Measurements from ENCODE around the gene GTPBP1.

GTPBP1 gene

GRCh38 chr22:38727123-38727522 lies 21.4 kb downstream of the GTPBP1 start:
- no peak for DNase-seq (ENCODE audit: low spot score)

DNA sequence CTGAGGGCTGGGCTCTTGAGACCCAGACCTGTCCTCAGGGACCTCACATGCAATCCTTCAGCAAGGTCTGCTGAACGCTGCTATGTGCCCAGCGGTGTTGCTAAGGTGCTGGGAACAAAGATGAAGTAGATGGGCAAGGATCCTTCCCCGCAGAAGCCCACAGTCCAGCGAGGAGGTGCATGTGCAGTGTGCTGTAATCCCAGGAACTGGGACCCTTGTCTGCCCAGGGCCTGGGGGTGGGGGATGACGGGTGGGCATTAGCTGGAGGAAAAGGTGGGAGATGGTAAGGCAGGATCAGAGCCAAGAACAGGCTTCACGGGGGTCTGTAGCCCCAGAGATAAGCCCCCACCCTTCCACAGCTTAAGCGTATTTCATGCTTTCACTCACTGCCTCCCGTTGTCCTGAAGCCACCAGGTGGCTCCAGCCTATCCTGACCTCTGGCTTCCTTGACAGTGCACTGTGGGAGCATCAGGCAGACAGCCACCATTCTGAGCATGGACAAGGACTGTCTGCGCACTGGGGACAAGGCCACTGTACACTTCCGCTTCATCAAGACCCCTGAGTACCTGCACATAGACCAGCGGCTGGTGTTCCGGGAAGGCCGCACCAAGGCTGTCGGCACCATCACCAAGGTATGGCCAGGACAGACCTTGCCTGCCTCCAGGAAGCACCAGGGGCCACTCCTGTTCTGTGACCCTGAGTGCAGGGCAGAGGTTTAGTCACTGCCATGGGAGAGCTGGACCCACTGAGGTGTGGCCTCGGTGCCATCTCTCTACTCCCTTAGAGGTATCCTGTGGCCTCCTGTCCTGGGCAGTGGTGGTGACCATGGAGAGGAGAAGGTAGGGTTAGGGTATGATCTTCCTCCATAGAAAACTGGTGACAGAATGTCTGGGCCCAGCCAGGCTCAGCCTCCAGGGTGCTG lies 22.0 kb downstream of the GTPBP1 start:
- no peak for DNase-seq (ENCODE audit: low spot score)

DNA sequence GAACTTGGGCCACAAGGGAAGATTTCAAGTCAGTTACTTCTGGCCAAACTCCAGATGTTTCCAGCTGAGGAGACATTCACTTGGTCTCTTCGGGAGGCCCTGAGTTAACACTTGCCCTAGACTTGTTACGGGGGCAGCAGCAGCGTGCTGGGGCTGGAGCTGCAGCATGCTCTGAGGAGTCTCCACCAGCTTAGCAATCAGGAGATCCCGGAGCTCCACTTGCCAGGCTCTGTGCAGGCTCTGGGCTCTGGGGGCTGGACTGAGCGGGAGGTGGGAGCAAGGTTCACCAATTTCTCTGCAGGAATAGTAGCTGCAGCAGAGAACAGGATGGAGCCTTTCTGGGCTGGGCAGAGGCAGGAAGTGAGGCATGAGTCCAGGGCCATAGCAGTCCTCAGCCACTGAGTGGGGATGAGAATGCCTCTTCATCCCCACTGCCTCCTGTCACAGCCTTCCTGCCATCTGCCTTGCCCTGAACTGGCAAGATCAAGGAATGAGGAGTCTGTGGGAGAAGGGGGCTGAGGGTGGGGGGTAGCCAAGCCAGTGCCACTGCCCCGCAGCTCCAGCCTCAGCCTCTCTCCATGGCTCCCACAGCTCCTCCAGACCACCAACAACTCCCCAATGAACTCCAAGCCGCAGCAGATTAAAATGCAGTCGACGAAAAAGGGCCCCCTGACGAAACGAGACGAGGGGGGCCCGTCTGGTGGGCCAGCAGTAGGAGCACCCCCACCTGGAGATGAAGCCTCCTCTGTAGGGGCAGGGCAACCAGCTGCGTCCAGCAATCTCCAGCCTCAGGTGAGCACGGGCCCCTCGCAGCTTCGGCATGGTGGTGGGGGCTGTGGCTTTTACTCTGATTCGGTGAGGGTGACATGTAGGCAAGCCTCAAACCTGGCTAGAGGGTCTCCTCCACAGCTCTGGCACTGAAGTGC lies 23.4 kb downstream of the GTPBP1 start:
- DNase-seq (ENCODE audit: low spot score) = no peak

- no peak for DNase-seq (ENCODE audit: low spot score)
Observed at GRCh38 chr22:38729946-38730345, 24.2 kb downstream of the GTPBP1 start.

DNA sequence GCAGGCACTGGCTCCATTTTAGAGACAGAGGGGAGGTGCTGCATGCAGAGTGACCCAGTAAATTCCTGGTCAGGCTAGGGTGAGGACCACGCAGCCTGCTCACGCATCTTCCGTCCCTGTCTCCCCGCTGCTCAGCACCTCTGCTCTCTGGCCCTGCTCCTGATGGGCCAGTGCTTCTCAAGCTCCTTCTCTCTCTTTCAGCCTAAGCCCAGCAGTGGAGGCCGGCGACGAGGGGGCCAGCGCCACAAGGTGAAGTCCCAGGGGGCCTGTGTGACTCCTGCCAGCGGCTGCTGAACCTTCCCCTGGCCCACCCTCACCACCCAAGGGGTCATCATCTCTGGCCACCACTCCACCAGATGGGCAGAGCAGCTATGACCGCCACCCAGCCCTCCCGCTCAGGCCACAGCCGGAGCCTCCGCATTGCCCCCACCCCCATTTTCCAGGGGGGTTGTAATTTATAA lies 24.7 kb downstream of the GTPBP1 start:
- no peak for DNase-seq (ENCODE audit: low spot score)

- DNase-seq (ENCODE audit: low spot score) = no peak
Observed at GRCh38 chr22:38731703-38732161, 26.0 kb downstream of the GTPBP1 start.

DNA sequence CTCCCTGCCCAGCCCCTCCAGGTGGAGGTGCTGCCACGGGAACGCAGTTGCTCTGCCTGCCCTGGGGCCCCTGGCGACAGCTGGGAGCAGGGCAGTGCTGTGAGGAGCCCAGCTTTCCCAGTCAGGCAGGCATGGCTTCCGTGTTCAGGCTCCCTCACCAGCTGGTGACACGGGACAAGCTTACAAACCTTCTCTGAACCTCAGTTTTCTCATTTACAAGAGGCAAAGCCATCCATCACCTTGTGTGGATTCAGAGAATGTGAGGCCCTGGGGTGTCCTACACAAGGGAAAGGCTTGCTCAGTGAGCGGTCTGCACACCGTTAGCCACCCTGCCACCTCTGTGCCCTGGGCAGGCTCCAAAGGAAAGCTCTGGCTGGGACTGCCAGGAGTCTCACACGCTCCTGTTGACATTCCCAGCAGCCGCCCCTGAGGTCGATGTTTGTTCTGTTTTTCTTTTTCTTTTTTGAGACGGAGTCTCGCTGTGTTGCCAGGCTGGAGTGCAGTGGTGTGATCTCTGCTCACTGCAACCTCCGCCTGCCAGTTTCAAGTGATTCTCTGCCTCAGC lies 26.6 kb downstream of the GTPBP1 start:
- DNase-seq (ENCODE audit: low spot score) = no peak

GRCh38 chr22:38733329-38733723 lies 27.6 kb downstream of the GTPBP1 start:
- peak; percentile 60 for DNase-seq (ENCODE audit: low spot score)

GRCh38 chr22:38733724-38734381 lies 28.1 kb downstream of the GTPBP1 start:
- peak; percentile 96 for DNase-seq (ENCODE audit: low spot score)

DNA sequence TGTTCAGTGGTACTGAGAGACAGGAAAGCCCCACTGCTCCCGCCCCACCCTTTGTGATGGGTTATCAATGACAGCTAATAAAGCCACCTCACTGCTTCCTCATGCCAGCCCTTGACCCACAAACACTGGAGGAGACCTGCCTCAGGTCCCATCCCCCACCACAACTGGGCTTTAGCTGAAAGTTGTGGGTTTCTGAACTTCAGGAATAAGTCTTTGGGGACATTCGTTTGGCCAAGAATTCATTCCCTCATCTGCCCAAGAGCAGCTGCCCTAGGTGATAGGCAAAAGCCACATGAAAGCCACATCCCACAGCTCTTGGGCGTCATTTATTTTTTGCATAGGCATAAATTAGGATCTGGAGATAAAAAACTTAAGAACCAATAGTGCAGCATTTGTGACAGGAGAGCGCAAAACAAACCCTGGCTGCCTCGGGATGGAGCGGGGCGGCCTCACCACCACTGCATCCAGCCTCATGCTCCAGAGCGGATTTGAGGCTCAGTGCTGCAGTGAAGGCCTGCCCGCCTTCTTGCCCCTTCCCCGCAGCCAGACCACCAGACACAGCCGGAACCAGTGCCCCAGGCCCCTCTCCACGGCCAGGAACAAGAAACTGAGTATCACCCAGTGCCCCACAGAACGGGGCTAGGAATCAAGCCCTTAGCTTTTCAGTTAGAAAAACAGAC lies 28.8 kb downstream of the GTPBP1 start:
- DNase-seq (ENCODE audit: low spot score) = no peak

- no peak for DNase-seq (ENCODE audit: low spot score)
Observed at GRCh38 chr22:38735126-38735464, 29.4 kb downstream of the GTPBP1 start.

GRCh38 chr22:38735465-38736256 lies 29.9 kb downstream of the GTPBP1 start:
- no peak for DNase-seq (ENCODE audit: low spot score)

DNA sequence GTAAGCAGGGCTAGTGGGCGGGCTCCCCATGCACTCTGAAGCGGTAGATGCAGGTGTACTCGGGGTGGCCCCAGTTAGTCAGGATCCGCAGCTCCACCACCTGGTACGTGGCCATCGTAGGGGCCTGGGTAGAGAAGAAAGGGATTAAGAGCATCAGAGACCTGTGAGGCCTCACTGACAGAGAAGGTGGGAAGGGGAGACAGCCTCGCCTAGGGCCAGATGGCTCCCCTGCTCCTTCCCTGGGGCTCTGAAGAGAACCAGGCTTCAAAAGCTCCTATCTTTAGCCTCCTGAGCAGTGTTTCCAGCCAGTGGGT lies 30.5 kb downstream of the GTPBP1 start:
- no peak for DNase-seq (ENCODE audit: low spot score)

DNA sequence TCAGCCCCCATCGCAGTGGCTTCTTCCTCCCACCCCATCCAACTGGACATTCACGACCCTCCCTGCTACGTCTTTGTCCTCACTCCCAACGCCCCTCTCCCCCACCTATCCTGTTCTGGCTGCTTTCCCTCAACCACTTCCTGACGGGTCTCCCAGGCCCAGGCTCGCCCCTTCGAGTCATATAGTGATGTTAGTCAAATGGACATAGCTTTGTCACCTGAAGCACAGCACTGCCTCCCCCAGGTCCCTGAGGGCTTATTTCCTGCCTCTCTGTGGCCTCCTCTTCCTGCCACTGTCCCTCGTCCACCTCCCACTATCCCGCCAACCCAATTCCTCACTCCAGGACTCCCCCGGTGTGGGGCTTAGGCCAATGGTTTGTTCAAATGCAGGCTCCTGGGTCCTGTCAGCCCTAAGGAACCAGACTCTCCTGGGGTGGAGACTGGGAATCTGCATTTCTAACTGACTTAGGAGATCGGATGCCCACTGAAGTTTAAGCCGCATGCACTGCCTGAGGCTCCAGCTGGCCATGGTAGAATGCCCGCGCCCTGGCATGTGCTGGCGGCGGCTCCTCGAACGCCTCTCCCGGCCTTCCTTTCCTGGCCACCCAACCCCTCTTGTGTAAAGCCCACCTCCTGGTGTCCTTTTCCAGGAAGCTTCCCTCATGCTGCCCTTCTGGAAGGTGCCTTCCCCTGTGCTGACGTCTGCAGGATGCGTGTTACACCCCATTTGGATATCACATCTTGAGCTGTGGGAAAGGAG lies 31.7 kb downstream of the GTPBP1 start:
- DNase-seq (ENCODE audit: low spot score) = no peak

DNA sequence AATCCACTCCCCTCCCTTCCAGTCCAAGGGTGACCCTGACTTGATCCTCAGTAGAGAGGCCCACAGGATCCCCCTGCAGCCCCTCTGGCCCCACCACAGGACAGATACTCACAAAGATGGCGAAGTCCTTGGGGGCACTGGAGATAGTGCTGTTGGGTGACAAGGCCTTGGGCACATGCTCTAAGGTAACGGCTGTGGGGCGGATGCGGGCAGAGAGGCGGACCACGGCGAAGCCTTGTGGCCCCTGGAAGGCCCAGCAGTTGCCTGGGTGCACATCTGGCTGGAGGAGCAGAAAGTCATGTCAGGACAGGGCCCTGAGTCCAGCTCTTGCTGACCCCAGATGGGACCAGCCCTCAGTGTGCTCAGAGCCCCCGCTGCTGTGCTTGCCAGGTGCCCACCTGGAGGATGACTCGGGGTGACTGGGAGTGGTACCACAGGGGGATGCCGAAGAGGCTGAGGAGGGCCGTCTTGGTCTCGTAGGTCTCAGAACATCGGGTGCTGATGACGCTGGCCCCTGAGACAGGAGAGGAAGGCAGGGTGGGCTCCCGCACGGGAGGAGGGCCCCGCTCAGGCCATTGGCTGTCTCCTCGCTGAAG lies 32.8 kb downstream of the GTPBP1 start:
- no peak for DNase-seq (ENCODE audit: low spot score)

- no peak for DNase-seq (ENCODE audit: low spot score)
Observed at GRCh38 chr22:38739300-38740055, 33.7 kb downstream of the GTPBP1 start.

DNA sequence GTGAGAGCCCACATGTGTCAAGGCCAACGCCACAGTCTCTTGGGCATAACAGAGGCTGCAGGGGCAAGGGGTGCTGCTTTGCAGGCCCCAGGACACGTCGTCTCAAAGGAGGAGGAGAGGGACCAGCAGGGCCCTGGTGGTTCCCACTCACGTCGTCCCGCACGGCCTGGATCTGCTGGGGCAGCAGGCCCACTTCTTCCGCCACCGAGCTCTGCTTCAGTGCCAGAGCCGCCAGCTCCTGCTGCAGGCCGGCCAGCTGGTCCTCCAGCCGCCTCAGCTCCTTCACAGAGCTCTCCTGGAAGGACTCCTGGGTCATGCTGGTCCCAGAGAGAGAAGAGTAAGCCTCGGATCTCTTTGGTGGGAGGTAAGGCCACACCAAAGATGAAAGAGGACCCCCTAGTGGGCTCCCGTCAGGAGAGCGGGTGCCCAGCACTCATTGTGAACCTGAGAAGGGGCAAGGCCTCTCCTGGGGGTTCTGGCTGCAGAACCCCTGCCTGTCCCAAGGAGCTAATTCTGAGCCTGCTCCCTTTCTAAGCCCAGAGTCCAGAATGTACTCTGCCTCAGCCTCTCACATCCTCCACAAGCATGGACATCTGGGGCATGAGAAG lies 34.5 kb downstream of the GTPBP1 start:
- no peak for DNase-seq (ENCODE audit: low spot score)

GRCh38 chr22:38740754-38741153 lies 35.0 kb downstream of the GTPBP1 start:
- no peak for DNase-seq (ENCODE audit: low spot score)

Measured in putamen (tissue), 1 donor.